HG03025 (cell line): ENCODE results near the gene GINM1.

Experiments used
- ATAC-seq: cut with Tn5 transposase; IDR thresholded peaks from one replicate; pipeline ENCODE4 v1.9.1; 2021; ENCODE audit warnings: mild to moderate bottlenecking, moderate library complexity; ENCODE audit not compliant: unreplicated experiment, low FRiP score

The GINM1 gene, protein sequence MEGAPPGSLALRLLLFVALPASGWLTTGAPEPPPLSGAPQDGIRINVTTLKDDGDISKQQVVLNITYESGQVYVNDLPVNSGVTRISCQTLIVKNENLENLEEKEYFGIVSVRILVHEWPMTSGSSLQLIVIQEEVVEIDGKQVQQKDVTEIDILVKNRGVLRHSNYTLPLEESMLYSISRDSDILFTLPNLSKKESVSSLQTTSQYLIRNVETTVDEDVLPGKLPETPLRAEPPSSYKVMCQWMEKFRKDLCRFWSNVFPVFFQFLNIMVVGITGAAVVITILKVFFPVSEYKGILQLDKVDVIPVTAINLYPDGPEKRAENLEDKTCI

GRCh38 chr6:149565527-149566409, at the start of gene GINM1:
Gene GINM1 (plus strand): TSS chr6:149566375. CDS start chr6:149566415, 40 bp downstream.
- peak; percentile 81 for ATAC-seq

DNA sequence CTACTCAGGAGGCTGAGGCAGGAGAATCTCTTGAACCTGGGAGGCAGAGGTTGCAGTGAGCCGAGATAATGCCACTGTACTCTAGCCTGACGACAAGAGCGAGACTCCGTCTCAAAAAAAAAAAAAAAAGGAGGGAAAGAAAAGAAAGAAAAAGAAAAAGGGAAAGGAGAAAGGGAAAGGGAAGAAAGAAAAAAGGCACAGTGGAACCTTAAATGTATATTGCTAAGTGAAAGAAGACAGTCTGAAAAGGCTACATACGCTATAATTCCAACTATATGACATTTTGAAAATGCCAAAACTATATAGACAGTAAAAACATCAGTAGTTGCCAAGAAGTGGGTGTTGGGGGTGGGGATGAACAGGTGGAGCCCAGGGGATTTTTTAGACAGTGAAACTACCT, 36.5 kb upstream of the GINM1 start:
- ATAC-seq, result no peak

DNA sequence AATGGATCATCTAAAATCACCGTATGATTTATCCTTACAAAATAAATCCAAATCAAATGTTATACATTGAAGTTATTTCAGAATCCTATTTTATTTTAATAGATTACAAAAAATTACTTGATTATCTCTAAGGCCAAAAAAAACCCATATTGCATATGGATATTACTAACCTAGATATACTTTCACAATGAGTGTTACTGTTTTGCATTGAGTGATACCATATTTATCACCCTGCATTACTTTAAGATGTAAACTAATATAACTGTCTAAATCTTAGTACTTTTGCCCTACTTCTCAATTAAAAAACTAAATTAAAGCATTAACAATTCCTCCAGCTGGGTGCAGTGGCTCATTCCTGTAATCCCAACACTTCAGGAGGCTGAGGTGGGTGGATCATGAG, 31.4 kb upstream of the GINM1 start:
- ATAC-seq, result no peak

DNA sequence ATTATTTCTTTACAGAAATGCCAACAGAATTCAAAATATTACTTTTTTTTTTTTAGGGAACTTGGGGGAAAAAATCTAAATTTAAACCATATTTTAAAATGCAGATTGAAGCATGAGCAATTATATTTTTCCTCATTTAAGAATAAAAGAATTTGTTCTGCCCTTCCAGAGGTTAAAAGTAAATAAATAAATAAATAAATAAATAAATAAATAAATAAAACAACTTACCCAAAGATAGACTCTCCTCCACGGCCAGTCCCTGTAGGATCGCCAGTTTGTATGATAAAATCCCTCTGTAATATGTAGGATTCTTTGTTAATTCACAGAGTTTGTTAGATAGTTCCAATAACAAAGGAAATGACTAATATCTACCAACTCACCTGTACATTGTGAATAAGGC, 25.0 kb upstream of the GINM1 start:
- ATAC-seq, result no peak

DNA sequence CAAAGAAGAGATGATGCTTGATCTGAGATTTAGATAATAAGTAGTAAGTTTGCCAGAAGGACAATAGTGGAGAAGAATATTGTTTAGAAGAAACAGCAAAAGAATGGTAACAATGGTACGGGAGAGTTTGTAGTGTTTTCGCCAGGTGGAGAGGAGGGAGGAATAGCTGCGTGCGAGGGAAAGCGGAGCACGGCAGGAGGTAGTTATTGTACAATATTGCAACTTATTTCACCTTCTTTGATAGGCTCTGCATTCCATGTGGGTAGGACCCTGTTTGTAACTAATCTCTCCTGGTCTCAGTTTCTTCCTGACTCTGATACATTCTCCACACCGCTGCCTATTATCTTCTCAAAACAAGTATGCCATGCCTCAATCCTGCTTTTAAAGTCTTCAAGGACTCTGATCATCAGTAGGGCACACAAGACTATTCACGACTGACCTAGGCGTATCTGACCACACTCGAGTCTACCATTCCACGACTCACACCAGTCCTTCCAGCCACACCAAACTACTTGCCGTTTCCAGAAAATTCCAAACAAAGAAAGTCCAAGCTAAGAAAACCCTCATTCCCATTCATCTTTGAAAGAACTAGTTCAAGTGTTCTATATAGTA, 21.4 kb upstream of the GINM1 start:
- ATAC-seq, result no peak

DNA sequence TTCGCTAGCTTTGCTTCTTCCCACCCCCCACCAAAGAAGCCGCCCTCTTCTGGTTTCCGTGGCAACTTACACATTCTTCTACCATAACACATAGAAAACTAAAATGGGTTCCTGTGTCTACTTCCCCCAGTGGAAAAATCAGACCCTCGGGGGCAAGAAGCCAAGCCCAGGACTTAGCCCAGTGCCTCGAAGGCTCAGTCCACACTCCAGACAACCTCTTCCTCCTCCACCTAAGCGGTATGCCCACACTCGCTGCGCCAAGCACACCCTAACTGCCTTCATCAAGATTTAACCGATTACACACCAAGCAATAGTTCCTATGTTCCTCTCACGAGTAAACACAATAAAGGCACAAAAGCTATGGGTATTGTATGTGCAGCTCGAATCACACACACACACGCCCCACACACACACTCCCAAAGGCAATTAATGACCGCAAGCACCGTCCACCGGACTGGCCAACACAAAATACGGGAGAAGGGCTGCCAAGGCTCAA, 20.9 kb upstream of the GINM1 start:
- no peak for ATAC-seq

GRCh38 chr6:149545754-149546471, 20.3 kb upstream of the GINM1 start, which contains the start of gene PPIL4:
Gene PPIL4 (minus strand): TSS chr6:149546043. CDS start chr6:149546005, 38 bp downstream.
- peak; percentile 89 for ATAC-seq

DNA sequence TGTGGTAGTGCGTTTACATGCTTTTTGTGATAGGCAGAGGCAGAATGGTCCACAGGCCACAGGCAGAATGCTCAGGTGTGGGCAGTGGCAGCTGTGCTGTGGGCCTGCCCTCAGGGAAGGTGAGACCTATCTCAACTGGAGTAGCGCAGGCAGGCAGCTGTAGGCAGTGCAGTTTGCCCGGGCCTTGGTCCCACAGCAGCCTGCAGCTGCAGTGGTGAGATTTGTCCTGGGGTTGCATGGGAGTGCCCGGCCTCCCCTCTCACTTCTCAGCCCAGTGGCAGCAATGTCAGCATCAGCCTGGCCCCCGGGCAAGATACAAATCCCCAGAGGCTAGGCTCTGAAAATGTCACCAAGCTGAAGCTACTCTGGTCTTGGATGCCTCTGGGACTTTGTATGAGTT, 14.3 kb upstream of the GINM1 start:
- ATAC-seq, result no peak

DNA sequence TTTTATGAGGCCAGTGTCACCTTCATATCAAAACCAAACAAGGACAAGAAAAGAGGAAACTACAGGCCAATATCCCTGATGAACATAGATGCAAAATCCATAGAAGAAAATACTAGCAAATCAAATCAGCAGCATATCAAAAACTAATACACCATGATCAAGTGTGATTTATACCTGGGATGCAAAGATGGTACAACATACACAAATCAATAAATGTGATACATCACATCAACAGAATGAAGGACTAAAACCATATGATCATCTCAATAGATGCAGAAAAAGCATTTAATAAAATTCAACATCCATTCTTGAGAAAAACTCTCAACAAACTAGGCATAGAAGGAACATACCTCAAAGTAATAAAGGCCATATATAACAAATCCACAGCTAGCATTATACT, 8.1 kb upstream of the GINM1 start:
- ATAC-seq, result no peak

GRCh38 chr6:149559389-149559788, 6.8 kb upstream of the GINM1 start:
- ATAC-seq, result no peak

DNA sequence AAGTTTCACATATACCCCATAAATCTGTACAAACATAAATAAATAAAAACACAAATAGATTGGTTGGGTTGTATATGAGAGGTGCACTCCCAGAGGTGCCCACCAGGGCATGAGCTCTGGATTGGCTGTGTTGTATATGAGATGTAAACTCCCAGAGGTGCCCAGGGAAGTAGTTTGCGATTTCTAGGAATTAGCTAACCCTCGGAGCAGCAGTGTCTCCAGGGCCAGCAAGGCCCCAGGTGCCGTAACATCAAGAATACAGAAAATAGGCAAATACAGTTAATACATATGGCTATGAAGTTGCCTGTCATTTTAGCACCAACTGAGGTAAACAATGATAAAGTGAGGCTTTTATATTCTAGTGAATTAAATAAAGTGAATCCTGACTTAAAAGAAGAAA, 5.4 kb upstream of the GINM1 start:
- ATAC-seq, result no peak

DNA sequence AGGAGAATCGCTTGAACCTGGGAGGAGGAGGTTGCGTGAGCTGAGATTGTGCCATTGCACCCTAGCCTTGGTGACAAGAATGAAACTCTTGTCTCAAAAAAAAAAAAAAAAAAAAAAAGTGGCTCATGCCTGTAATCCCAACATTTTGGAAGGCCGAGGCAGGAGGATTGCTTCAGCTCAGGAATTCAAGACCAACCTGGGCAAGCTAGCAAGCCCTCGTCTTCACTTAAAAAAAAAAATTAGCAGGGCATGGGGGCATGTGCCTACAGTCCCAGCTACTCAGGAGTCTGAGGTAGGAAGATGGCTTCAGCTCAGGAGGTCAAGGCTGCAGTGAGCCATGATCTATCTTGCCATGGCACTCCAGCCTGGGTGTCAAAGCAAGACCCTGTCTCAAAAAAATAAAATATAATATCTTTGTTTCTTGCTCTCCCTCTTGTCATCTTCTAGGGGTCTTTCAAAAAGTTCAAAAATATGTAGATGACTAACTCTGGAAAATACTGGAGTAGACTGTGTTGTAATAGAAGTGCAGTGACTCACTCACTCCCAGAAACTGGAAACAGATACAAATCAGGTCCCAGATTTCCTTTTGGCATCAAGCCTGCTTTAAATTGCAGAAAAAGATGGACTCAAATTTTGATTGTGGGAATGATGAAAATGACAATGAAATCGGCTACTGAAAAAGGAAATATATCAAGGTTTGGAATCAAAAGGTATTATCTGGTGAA, 2.8 kb upstream of the GINM1 start:
- ATAC-seq, result no peak

GRCh38 chr6:149563928-149564325, 2.2 kb upstream of the GINM1 start:
- no peak for ATAC-seq

DNA sequence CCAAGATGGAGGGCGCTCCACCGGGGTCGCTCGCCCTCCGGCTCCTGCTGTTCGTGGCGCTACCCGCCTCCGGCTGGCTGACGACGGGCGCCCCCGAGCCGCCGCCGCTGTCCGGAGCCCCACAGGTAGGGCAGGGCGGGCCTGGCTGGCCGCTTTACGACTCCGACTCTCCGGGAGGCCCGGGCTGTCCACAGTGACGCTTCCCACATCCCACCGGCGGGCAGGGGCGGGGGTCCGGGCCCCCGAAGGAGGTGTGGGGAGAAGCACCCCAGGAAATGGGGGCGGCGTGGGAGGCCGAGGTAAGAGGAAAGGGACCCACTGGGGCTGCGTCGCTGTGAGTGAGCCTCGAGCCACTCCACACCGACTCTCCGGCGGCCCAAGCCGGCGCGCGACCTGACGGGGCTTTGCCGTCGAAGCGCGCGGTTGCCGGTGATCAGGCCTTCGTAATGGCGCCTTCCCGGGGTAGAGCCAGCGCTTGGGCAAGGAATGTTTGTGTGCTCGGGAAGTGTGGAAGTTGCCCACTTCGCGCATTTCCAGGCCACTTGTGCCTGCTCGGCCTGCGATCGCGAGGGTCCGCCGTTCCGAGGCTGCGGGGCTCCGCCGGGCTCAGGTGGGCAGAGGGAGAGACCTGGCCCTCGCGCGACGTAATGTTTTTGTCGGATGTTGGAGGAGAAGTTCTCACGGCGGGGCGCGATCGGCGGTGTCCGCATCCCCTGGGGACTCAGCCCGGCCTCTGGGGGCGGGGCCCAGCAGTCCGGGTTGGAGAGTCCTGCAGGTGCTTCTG, 427 bp downstream of the GINM1 start:
- peak; percentile 26 for ATAC-seq

DNA sequence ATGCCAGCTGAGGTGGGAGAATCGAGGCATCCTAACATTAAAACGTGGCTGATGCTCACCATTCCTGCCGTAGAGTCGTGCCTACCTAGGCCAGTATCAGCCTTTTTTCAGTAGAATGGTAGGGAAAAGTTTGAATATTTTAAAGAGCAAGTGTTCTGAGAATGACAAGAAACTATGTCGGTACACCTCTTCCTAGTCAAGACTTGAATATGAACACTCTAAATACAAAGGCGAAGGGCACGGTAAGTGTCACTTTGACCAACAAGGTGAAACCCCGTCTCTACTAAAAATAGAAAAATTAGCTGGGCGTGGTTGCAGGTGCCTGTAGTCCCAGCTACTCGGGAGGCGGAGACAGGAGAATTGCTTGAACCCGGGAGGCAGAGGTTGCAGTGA, 1.0 kb downstream of the GINM1 start:
- ATAC-seq, result no peak

DNA sequence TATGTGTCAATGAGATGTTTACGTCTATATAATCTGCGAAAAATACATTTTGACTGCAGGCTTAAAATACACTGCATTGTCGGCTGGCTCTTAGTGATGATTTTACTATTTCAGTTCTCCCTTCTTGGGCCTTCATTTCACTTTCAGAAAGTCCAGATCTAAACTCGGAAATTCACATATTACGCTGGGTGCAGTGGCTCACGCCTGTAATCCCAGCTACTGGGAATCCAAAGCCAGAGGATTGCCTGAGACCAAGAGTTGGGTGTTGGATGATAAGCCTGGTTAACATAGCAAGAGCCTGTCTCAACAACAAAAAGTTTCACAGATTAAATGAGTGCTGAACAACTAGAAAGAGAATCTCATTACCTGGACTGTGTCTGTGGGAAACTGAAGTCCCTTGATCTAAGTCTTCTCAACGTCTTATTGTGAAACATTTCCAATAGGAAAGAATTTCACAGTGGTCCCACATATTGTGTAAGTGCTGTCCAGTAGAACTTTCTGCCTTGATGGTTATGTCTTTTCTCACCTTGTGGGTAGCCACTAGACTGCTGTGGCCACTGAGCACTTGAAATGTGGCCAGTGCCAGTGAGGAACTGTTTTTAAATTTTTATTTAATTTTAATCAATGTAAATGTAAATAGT, 1.9 kb downstream of the GINM1 start:
- no peak for ATAC-seq

DNA sequence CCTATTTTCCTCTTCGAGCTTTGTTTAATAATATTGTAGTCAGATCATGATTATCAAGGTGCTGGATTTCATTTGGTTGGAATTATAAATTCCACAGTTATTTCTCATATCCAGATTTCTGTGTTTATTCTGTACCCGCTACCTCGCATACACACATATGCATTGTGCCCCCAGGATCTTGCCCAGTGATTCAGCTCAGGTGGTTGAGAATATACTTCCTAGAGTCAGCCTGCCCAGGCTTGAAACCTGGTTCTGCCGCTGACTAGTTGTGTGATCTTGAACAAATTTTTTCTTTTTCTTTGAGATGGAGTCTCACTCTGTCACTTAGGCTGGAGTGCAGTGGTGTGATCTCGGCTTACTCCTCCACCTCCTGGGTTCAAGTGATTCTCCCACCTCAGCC, 14.7 kb downstream of the GINM1 start:
- ATAC-seq, result no peak

DNA sequence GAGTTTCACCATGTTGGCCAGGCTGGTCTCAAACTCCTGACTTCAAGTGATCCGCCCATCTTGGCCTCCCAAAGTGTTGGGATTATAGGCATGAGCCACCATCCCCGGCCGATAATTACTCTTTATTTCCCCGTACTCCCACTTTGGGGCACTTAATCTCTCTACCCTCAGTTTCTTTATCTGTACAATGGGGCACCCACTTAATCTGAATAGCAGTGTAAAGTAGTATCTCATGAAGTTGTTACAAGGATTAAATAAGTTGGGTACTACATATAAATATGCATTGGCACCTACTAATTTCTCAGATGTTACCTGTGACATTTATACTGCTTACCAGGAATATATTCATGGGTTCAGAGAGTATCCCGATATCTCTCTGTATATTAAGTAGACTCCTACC, 15.2 kb downstream of the GINM1 start:
- ATAC-seq, result no peak

DNA sequence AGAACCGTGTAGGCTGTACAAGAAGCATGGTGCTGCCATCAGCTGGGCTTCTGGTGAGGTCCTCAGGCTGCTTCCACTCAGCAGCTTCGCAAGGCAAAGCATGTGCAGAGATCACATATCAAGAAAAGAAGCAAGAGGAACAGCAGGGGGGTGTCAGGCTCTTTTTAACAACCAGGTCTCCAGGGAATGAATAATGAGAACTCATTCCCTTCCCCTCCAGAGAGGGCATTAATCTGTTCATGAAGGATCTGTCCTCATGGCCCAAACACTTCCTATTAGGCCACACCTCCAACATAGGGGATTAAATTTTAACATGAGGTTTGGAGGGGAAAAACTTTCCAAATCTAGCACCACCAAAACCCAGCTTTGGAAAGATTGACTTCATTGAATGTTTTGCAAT, 20.0 kb downstream of the GINM1 start:
- no peak for ATAC-seq
